GM18505 (cell line): ENCODE measurements around the gene ZNF521.
"Not testable (repeated sequence)": the region's sequence is repeated elsewhere in the genome, so short reads cannot be mapped to it uniquely, and the experiment has no call there.

Experiments
- ATAC-seq: cut with Tn5 transposase; IDR thresholded peaks from one replicate; pipeline ENCODE4 v1.9.1; 2021; ENCODE audit not compliant: unreplicated experiment
- POLR2A ChIP-seq: IDR thresholded peaks from 4 replicates; pipeline ENCODE4 v1.6.1; 2011; ENCODE audit warnings: borderline replicate concordance; ENCODE audit not compliant: insufficient read depth, insufficient read length; ENCODE audit errors: extremely low read depth

ZNF521 gene

GRCh38 chr18:25047983-25048382 lies 304.0 kb downstream of the ZNF521 start:
- ATAC-seq, result no peak
- no peak for TF ChIP-seq POLR2A

- TF ChIP-seq POLR2A, result no peak
- no peak for ATAC-seq
Observed at GRCh38 chr18:25047421-25047820, 304.5 kb downstream of the ZNF521 start.

GRCh38 chr18:25044694-25045093 lies 307.3 kb downstream of the ZNF521 start:
- no peak for TF ChIP-seq POLR2A
- ATAC-seq, result no peak

- no peak for TF ChIP-seq POLR2A
- ATAC-seq, result no peak
Observed at GRCh38 chr18:25043104-25043503, 308.9 kb downstream of the ZNF521 start.

GRCh38 chr18:25042641-25043051 lies 309.3 kb downstream of the ZNF521 start:
- no peak for ATAC-seq
- TF ChIP-seq POLR2A, result no peak

- no peak for ATAC-seq
Observed at GRCh38 chr18:25039781-25040180, 312.2 kb downstream of the ZNF521 start.

GRCh38 chr18:25038261-25038660 lies 313.7 kb downstream of the ZNF521 start:
- no peak for ATAC-seq
- TF ChIP-seq POLR2A, result no peak

More at GRCh38 chr18:25039781-25040180, 312.2 kb downstream of the ZNF521 start:
- no peak for TF ChIP-seq POLR2A

GRCh38 chr18:25033747-25034471 lies 318.1 kb downstream of the ZNF521 start:
- ATAC-seq, result no peak
- no peak for TF ChIP-seq POLR2A

- not testable (repeated sequence) for ATAC-seq
Observed at GRCh38 chr18:25033175-25033574, 318.8 kb downstream of the ZNF521 start.

- no peak for TF ChIP-seq POLR2A
- ATAC-seq, result no peak
Observed at GRCh38 chr18:25029802-25030201, 322.2 kb downstream of the ZNF521 start.

- ATAC-seq, result no peak
- no peak for TF ChIP-seq POLR2A
Observed at GRCh38 chr18:25019931-25020330, 332.0 kb downstream of the ZNF521 start.

GRCh38 chr18:25019086-25019860 lies 332.7 kb downstream of the ZNF521 start:
- no peak for TF ChIP-seq POLR2A
- ATAC-seq, result no peak

GRCh38 chr18:25016666-25017065 lies 335.3 kb downstream of the ZNF521 start:
- no peak for TF ChIP-seq POLR2A
- no peak for ATAC-seq

- TF ChIP-seq POLR2A, result no peak
- no peak for ATAC-seq
Observed at GRCh38 chr18:25016181-25016580, 335.8 kb downstream of the ZNF521 start.
